ENCODE measurements around the gene ADD1. TPM values are rescaled to one million over a fixed set of nuclear protein-coding genes. Genes with fewer than 3 reads are reported as not detected.
A peak's percentile ranks its signal among the peaks of the same experiment; 100 is the strongest.

Gene ADD1
- total and polyA plus RNA-seq, 5 experiments from 2014 or later, result 129 to 309 (median 151) TPM

DNA sequence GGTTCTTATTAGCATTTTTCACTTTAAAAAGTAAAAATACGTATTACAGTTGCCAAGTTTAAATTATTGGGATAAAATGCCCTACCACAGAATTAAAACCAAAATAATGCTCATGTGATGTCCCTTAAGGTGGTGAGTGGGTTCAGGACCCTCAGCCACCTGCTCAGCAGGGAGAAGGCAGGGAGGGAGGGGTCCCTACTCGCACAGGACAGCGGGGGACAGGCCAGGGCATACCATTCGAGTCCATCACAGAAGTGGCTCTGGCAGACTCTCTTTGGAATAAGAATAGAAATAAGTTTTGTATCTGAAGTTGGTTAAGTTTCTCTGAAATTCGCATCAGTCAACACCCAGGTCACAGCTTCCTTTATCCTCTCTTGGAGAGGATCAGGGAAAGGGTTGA, 81.9 kb downstream of the ADD1 start:
- no peak for DNase-seq
- H3K9me3 Mint-ChIP-seq, result no peaks in the 10 kb centered on the region
- H3K4me3 Mint-ChIP-seq, result no peak overlapping the region
- peaks cover 19 to 38% (median 33%) of the 10 kb centered on the region in 4 donors for H3K4me1 Mint-ChIP-seq
- POLR2A ChIA-PET, result interaction anchor here (2.2 kb wide), 1 partner anchor 10 kb away, joined by 11 read pairs; no protein-coding TSS in a partner anchor
- ATAC-seq, result no peak
- peak overlapping the region in 1 of 10 donors; percentile 56 for H3K27ac Mint-ChIP-seq
- H3K27me3 Mint-ChIP-seq, result no peaks in the 10 kb centered on the region
- peaks cover 0 to 71% (median 2%) of the 10 kb centered on the region in 3 donors for H3K36me3 Mint-ChIP-seq

DNA sequence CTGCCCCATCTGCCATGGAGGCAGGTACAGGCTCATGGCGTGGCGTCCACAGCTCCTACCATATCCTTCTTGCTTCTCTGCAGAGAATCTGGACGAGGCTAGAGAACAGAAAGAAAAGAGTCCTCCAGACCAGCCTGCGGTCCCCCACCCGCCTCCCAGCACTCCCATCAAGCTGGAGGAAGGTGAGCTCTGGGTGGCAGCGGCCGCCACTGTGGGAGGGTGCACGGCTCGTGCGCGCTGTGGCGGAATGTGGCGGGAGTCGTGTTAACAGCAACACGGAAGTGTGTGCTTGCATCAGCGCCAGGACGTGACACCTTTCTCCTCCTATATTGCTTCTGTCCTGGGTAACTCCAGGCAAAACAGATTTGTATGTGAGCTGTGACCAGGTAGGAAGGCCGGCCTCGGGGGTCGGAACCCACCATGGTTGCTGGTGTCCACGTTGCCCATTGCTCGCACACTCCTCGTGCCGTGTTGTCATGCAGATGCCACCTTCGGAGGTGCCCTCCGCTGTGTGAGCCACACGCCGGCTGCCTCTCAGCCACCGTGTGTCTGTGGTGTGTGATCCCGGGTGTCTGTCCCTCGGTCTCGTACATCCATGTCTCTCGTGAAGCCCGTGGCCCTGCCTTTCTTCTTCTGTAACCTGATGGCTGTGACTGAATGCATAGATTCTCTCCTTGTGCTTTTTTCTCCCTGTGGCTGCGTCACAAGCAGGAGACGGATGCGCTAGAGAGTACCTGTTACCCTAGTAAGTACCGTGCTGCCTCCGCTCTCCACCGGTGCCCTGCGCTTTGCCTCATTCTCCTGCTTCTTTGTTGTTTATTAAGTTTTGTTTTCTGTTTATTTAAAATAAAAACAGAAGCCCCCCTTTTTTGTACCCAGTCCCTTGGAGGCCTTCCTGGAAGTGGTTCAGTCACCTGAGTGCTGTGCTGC, 82.6 kb downstream of the ADD1 start:
- H3K4me3 Mint-ChIP-seq, result no peak overlapping the region
- H3K4me1 Mint-ChIP-seq, result peaks cover 15 to 32% (median 27%) of the 10 kb centered on the region in 4 donors
- DNase-seq (no peak), ATAC-seq (no peak)
- H3K27ac Mint-ChIP-seq, result peak overlapping the region in 8 of 10 donors; percentile 15 to 80 (median 62)
- H3K36me3 Mint-ChIP-seq, result peaks cover 0 to 65% (median 2%) of the 10 kb centered on the region in 3 donors
- POLR2A ChIA-PET, result interaction anchor here (2.2 kb wide), 1 partner anchor 9 kb away, joined by 11 read pairs; no protein-coding TSS in a partner anchor
- H3K9me3 Mint-ChIP-seq, result no peaks in the 10 kb centered on the region
- no peaks in the 10 kb centered on the region for H3K27me3 Mint-ChIP-seq

DNA sequence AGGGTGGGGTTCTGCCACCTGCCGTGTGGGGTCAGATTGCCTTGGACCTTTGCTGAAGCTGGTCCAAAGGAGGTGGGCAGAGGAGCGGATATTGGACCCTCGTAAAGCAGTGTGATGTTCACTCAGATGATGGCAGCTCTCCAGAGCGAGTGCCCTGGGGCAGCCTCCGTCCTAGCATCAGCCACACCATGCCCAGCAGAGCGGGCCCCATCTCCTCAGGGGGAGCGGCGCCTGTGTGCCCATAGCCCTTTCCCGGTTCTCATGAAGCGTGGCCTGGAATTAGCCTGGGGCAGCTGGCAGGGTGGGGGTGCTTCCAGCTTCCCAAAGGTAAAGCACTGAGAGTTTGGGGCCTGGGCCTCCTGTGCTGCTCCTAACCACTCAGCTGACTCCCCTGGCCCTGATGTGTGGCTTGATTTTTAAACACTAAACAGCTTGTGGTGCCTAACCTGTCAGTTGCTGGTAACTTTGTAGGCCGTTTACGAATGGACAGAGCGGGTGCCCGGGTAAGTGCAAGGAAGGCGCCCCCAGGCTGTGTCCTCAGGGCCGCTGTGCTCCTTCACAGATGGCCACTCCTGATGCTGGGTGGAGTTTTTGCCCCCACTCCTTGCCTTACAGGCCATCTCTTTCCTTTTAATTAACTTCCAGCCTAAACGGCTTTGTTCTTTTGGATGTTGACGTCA, 83.5 kb downstream of the ADD1 start:
- DNase-seq (no peak), ATAC-seq (no peak)
- H3K4me3 Mint-ChIP-seq, result no peak overlapping the region
- peaks cover 0 to 57% (median 2%) of the 10 kb centered on the region in 3 donors for H3K36me3 Mint-ChIP-seq
- POLR2A ChIA-PET, result interaction anchor here (0.5 kb wide), 1 partner anchor 74 kb away, joined by 3 read pairs; no protein-coding TSS in a partner anchor
- peak overlapping the region in 6 of 10 donors; percentile 36 to 86 (median 66) for H3K27ac Mint-ChIP-seq
- H3K9me3 Mint-ChIP-seq, result no peaks in the 10 kb centered on the region
- H3K4me1 Mint-ChIP-seq, result peaks cover 15 to 30% (median 26%) of the 10 kb centered on the region in 4 donors
- no peaks in the 10 kb centered on the region for H3K27me3 Mint-ChIP-seq

DNA sequence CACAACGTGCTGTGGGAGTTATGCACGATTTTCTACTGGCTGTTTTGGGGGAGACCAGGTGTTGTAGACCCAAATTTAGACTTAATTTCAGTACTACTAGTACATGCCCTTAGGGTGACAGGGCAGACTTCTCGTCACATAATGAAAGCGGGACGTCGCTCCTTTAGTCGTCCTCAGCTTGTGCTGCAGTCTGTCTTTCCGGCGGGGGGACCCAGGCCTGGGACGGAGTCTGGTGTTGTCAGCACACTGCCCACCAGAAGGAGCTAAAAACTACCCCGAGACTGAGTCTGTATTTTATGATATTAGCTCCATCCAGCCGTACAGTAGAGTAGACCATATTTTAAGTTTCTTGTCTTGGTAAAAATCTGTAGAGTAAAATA, 84.0 kb downstream of the ADD1 start:
- POLR2A ChIA-PET, result interaction anchor here (0.5 kb wide), 1 partner anchor 75 kb away, joined by 3 read pairs; no protein-coding TSS in a partner anchor
- no peaks in the 10 kb centered on the region for H3K9me3 Mint-ChIP-seq
- peak overlapping the region in 6 of 10 donors; percentile 36 to 69 (median 54) for H3K27ac Mint-ChIP-seq
- H3K27me3 Mint-ChIP-seq, result no peaks in the 10 kb centered on the region
- DNase-seq (no peak), ATAC-seq (no peak)
- H3K4me1 Mint-ChIP-seq, result peaks cover 13 to 30% (median 23%) of the 10 kb centered on the region in 4 donors
- no peak overlapping the region for H3K4me3 Mint-ChIP-seq
- peaks cover 0 to 52% (median 2%) of the 10 kb centered on the region in 3 donors for H3K36me3 Mint-ChIP-seq

GRCh38 chr4:2928242-2929176, 84.9 kb downstream of the ADD1 start:
- Mint-ChIP-seq H3K36me3 (peaks cover 0 to 49% (median 2%) of the 10 kb centered on the region in 3 donors), H3K27ac (peak overlapping the region; percentile 4 to 84 (median 52)), H3K9me3 (no peaks in the 10 kb centered on the region), H3K4me1 (peaks cover 16 to 30% (median 24%) of the 10 kb centered on the region in 4 donors), H3K27me3 (no peaks in the 10 kb centered on the region), H3K4me3 (peak overlapping the region in 1 of 10 donors; percentile 12)
- POLR2A ChIA-PET, result interaction anchor here (1.1 kb wide), 1 partner anchor 35 kb away, joined by 4 read pairs; the partner anchor contains the start of genes GRK4 and NOP14
- DNase-seq, result no peak
- no peak for ATAC-seq

DNA sequence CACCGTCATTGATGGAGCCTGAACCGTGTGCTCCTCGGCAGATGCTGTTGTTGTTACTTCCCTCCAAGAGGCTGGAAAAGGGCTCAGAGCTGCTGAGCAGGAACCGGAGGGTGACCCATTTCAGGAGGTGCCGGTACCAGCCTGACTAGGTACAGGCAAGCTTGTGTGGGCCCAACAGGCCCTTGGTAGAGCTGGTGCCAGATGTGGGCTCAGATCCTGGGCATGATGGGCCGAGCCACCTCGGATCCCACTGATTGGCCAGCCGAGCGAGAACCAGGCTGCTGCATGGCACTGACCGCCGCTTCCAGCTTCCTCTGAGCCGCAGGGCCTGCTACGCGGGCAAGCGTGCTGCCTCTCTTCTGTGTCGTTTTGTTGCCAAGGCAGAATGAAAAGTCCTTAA, 85.8 kb downstream of the ADD1 start:
- H3K36me3 Mint-ChIP-seq, result peaks cover 0 to 48% (median 2%) of the 10 kb centered on the region in 3 donors

GRCh38 chr4:2930135-2930757, 86.6 kb downstream of the ADD1 start:
- ATAC-seq, result no peak
- POLR2A ChIA-PET, result no interaction called here
- Mint-ChIP-seq H3K4me1 (peaks cover 14 to 24% (median 20%) of the 10 kb centered on the region in 4 donors), H3K27me3 (no peaks in the 10 kb centered on the region), H3K27ac (peak overlapping the region in 6 of 10 donors; percentile 20 to 78 (median 50)), H3K4me3 (peak overlapping the region in 3 of 10 donors; percentile 27 to 83 (median 54)), H3K36me3 (peaks cover 0 to 41% (median 2%) of the 10 kb centered on the region in 3 donors), H3K9me3 (no peaks in the 10 kb centered on the region)
- DNase-seq, result no peak

More for the DNA sequence above, 85.8 kb downstream of the ADD1 start:
- peaks cover 14 to 26% (median 20%) of the 10 kb centered on the region in 4 donors for H3K4me1 Mint-ChIP-seq
- DNase-seq (no peak), ATAC-seq (no peak)
- peak overlapping the region in 3 of 10 donors; percentile 1 to 19 (median 10) for H3K27ac Mint-ChIP-seq
- no peak overlapping the region for H3K4me3 Mint-ChIP-seq
- H3K9me3 Mint-ChIP-seq, result no peaks in the 10 kb centered on the region
- POLR2A ChIA-PET, result interaction anchor here (1.1 kb wide), 1 partner anchor 34 kb away, joined by 4 read pairs; the partner anchor contains the start of genes GRK4 and NOP14
- H3K27me3 Mint-ChIP-seq, result no peaks in the 10 kb centered on the region

GRCh38 chr4:2930758-2931511, 87.3 kb downstream of the ADD1 start:
- Mint-ChIP-seq H3K36me3 (peaks cover 0 to 35% (median under 1%) of the 10 kb centered on the region in 3 donors), H3K4me3 (peak overlapping the region in 3 of 10 donors; percentile 27 to 83 (median 37)), H3K27me3 (no peaks in the 10 kb centered on the region), H3K27ac (peak overlapping the region in 6 of 10 donors; percentile 18 to 92 (median 48)), H3K4me1 (peaks cover 14 to 30% (median 26%) of the 10 kb centered on the region in 4 donors), H3K9me3 (no peaks in the 10 kb centered on the region)
- DNase-seq, result no peak
- POLR2A ChIA-PET, result interaction anchor here (0.7 to 1.4 kb wide), 2 partner anchors 7 to 145 kb away, joined by 3 to 5 read pairs; no protein-coding TSS in a partner anchor
- ATAC-seq, result no peak

DNA sequence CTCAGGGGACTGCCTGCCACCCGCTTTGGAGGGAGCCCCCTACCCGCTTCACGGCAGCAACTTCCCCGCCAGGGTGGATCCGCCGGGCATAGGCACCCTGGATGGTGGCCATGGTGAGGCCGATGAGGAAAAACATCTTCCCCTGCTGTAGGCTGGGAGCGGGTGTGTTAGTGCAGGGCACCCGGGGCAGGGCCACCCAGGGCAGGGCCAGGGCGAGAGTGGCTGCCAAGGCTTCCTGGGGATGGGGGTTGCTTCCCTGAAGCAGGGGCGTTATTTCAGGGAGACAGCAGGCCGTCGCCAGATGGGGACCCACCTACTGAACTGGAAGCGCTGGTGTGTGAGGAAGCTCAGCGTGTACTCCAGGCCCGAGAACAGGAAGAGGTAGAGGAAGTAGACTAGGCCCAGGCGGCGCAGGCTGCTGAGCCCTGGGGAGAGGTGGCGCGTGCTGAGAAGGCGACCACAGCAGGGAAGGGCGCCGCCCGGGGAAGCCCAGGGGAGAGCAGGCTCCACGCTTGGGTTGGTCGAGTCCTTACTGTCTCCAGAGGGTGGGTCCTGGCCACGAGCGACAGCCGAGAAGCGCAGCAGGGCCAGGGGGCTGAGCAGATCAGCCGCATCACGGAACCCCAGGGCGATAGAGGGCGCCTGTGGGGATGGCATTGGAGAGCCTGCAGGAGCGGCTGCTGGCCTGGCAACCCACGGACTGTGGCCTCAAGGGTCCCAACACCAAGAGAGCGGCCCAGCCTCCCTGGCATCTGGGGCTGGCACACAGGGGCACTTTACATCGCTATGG, 88.1 kb downstream of the ADD1 start:
- Mint-ChIP-seq H3K27me3 (no peaks in the 10 kb centered on the region), H3K4me1 (peaks cover 14 to 38% (median 30%) of the 10 kb centered on the region in 4 donors), H3K27ac (peak overlapping the region; percentile 80 to 97 (median 91)), H3K36me3 (peaks cover 0 to 29% (median 0%) of the 10 kb centered on the region in 3 donors), H3K4me3 (peak overlapping the region; percentile 29 to 94 (median 77)), H3K9me3 (no peaks in the 10 kb centered on the region)
- POLR2A ChIA-PET, result interaction anchor here (0.7 to 1.4 kb wide), 2 partner anchors 8 to 146 kb away, joined by 3 to 5 read pairs; no protein-coding TSS in a partner anchor
- ATAC-seq, result peak; percentile 39 to 59
- peak in 9 of 10 donors; percentile 28 to 58 (median 48) for DNase-seq

Data from naive thymus-derived CD8-positive, alpha-beta T cell (primary cell).